HG03457 (cell line): ENCODE results near the gene AHCYL2.
"Not testable (repeated sequence)": the region's sequence is repeated elsewhere in the genome, so short reads cannot be mapped to it uniquely, and the experiment has no call there.

Source experiments
- ATAC-seq: cut with Tn5 transposase; IDR thresholded peaks from one replicate; pipeline ENCODE4 v1.9.1; 2021; ENCODE audit warnings: moderate number of reproducible peaks; ENCODE audit not compliant: unreplicated experiment

Gene AHCYL2

GRCh38 chr7:129282865-129283264 is 58.0 kb downstream of the AHCYL2 start:
- ATAC-seq = no peak

GRCh38 chr7:129283936-129284335 is 59.1 kb downstream of the AHCYL2 start:
- no peak for ATAC-seq

GRCh38 chr7:129285111-129285510 is 60.3 kb downstream of the AHCYL2 start:
- ATAC-seq = no peak

GRCh38 chr7:129292861-129293260 is 68.0 kb downstream of the AHCYL2 start:
- no peak for ATAC-seq

- ATAC-seq = no peak
Measured at GRCh38 chr7:129295015-129295423, 70.2 kb downstream of the AHCYL2 start.

GRCh38 chr7:129298268-129298893 is 73.6 kb downstream of the AHCYL2 start:
- ATAC-seq = no peak

GRCh38 chr7:129299889-129300288 is 75.1 kb downstream of the AHCYL2 start:
- ATAC-seq = no peak

- ATAC-seq = not testable (repeated sequence)
Measured at GRCh38 chr7:129300299-129300698, 75.5 kb downstream of the AHCYL2 start.

GRCh38 chr7:129307592-129307991 is 82.8 kb downstream of the AHCYL2 start:
- ATAC-seq = no peak

- ATAC-seq = no peak
Measured at GRCh38 chr7:129308047-129308446, 83.2 kb downstream of the AHCYL2 start.

- no peak for ATAC-seq
Measured at GRCh38 chr7:129311429-129311828, 86.6 kb downstream of the AHCYL2 start.

- no peak for ATAC-seq
Measured at GRCh38 chr7:129313282-129313681, 88.5 kb downstream of the AHCYL2 start.

GRCh38 chr7:129315960-129316359 is 91.1 kb downstream of the AHCYL2 start:
- no peak for ATAC-seq

GRCh38 chr7:129317450-129317849 is 92.6 kb downstream of the AHCYL2 start:
- no peak for ATAC-seq

- ATAC-seq = no peak
Measured at GRCh38 chr7:129327076-129327475, 102.2 kb downstream of the AHCYL2 start.

GRCh38 chr7:129332254-129333035 is 107.6 kb downstream of the AHCYL2 start:
- ATAC-seq = no peak

- no peak for ATAC-seq
Measured at GRCh38 chr7:129334473-129334872, 109.6 kb downstream of the AHCYL2 start.

- no peak for ATAC-seq
Measured at GRCh38 chr7:129338450-129338849, 113.6 kb downstream of the AHCYL2 start.

- no peak for ATAC-seq
Measured at GRCh38 chr7:129341212-129341611, 116.4 kb downstream of the AHCYL2 start.

- ATAC-seq = no peak
Measured at GRCh38 chr7:129341816-129342806, 117.3 kb downstream of the AHCYL2 start.

GRCh38 chr7:129343099-129343700 is 118.4 kb downstream of the AHCYL2 start:
- ATAC-seq = no peak
